TTC549 (cell line): Measurements from ENCODE around the gene TPCN2.

Source experiments
- FAIRE-seq: peaks from 2 replicates; lab custom pipeline; 2012; peaks lifted over from hg19 to GRCh38; lab: Jason Lieb, UNC

TPCN2 gene

DNA sequence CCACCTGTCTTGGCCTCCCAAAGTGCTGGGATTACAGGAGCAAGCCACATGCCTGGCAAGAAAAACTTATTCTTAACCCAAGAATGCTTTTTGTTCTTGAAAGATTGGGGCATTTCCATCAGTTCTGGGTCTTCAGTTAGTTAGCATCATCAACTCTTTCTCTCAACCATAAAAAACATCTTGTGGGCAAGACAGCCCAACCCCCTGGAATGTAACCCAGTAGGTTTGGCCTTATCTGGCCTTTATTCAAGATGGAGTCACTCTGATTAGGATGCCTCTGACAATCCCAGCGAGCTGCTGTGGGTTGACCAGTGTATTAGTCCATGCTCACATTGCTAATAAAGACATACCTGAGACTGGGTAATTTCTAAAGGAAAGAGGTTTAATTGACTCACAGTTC, 9.2 kb upstream of the TPCN2 start:
- FAIRE-seq: no peak

DNA sequence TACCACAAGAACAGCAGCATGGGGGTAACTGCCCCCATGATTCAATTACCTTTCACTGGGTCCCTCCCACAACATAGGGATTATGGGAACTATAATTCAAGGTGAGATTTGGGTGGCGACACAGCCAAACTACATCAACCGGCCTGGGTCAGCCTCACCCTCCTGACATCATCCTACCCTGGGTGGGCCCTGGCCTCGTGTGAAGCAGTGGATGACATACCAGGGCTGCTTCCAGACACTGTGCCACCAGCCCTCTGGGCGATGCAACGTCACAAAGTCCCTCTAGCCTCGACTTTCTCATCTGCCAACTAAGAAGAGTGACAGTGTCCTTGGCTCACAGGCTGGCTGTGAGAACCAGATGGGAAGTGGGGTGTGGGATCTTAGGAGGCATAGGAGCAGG, 8.7 kb upstream of the TPCN2 start:
- no peak for FAIRE-seq

DNA sequence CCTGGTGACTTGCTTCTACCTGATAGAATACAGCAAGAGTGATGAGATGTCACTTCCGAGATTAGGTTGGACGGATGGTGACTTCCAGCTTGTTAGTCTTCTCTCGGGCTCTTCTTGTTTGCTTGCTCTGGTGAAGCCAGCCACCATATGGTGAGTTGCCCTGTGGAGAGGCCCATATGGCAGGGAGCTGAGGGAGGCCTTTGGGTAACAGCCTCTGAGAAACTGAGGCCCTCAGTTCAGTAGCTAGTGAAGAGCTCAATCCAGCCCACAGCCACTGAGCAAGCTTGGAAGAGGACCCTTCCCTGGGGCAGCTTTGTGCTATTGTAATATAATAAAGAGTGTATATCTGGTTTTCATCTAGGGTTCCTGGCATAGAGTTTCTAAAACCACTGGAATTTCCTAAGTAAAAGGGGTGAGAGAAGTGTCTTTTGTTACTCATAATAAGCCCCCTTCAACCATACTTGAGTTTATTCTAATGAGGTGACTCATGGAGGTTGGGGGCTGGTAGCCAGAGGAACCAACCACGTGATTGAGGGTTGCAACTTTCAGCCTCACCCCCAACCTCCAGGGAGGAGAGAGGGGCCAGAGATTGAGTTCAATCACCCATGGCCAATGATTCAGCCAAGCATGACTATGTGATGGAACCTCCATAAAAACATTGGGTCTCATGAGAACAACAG, 8.0 kb upstream of the TPCN2 start:
- FAIRE-seq: no peak

DNA sequence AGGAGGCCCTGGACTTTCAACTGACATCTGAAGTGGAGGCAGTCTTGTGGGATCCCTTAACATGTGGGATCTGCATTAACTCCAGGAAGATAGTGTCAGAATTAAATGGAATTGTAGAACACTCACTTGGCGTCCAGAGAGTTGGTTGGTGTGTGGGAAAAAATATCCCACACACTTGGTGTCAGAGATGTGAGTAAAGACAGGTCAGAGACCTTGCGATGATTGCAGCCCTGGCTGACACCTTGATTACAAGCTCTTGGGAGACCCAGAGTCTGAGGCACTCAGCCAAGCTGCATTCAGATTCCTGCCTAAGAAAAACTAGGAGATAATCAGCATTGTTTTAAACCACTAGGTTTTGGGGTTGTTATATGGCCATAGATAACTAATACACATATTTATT, 7.2 kb upstream of the TPCN2 start:
- no peak for FAIRE-seq

DNA sequence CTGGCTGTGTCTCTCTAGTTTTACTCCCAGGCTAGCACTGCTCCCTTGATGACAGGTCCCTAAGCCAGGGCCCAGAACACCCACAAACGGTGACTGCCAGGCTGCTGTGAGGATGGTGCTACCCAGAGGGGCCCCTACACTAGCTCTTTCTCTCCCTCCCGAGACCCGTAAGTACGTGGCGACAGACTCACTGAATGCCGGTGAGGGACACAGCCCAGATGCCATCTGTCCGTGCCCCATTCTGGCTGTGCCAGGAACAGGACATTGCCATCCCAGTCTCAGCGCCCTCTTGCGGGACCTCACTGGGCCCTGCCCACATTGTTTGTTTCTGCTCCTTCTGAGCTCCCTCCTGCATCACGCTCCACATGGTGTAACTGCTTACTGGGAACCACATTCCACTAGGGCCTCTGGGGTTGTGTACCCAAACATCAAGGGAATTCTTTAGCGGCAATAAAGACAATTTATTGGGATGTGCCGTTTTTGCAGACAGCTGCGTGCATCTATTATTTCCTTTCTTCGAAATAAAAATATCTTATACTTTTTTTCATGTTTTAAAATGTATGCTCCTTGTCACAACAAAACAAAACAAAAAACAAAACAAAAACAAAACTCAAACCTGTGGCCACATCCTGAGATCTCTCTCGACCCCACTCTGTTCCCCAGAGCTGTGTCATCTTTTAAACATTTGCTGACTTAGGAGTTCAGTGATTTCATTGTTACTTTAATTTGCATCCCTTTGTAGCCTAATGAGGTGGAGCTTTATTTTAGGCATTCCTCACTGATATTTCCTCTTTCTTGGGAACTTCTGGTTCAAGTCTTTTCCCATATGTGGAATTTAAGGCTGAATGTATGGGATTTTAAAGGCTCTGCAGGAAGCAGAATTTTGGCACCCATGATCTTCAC, 4.4 kb upstream of the TPCN2 start:
- FAIRE-seq: no peak

DNA sequence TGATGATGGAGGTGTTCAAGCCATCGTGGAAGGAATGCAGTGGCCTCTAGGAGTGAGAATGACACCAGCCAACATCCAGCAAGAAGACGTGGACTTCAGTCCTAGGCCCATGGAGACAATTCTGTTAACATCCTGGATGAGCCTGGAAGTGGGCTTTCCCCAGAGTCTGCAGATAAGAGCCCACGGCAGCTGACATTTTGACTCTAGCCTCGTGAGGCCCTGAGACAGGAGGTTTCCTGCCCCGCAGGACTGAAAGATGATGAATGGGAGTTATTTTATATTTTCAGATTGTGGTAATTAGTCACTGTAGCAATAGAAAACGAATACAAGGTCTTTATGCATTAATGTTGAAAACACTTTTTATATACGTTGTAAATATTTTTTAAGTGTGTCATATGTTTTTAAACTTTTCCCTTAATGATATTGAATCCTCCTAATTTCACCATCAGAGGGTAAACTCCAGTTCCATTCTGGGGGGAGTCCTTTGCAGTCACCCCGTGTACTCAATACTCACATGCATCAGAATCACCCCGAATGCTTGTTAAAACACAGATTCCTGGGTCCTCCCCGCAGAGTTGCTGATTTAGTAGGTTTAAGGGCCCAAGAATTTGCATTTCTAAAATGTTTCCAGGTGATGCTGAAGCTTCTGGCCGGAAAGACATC, 570 bp upstream of the TPCN2 start:
- FAIRE-seq: no peak

DNA sequence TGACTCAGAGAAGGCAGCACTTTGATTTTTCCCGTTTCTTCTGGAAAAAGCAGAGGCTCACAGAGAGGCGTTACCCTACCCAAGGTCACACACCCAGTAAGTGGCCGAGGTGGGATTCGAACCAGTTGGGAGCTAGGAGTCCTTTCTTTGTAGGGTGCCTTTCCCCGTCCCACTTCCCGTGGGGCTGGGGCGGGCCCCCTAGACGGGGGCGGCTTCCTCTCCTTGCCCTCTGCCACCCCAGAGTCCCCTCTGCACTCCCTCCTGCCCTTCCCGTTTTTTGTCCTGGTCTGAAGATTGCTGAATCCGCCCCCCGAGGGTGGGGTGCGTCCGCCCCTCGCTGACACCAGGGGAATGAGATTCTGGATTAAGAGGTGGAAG, 747 bp downstream of the TPCN2 start:
- no peak for FAIRE-seq

DNA sequence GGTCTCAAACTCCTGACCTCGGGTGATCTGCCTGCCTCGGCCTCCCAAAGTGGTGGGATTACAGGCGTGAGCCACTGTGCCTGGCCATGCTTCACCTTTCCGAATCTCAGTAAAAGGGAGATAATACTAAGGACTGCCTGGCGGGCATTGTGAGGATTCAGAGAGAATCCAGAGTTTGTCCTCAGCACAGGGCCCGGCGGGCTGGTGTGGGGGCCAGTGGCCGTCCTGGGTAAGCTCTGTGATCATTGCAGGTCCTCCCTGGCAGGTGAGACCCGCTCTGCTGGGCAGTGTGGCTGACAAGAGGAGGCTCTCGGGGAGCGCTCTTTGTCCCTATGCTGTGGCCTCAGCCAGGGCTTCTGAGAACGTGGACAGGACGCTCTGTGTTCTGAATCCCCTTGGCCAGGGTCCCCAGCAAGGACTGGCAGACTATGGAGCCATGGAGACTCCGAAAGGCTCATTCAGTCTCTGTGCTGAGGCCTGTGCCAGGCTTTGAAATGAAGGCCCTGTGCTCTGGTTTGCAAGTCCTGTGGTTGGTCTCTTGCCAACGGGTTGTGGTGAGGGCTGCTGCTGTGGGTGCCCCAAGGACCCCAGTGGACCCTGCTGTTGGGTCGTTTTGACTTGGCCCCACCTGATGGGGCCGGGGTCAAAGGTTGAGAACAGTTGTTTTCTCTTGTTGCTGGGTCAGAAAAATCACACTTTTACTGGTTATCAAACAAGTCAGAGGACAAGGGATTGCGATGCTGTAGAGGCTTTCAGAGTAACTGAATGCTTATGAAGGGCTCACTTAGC, 2.1 kb downstream of the TPCN2 start:
- FAIRE-seq: no peak

DNA sequence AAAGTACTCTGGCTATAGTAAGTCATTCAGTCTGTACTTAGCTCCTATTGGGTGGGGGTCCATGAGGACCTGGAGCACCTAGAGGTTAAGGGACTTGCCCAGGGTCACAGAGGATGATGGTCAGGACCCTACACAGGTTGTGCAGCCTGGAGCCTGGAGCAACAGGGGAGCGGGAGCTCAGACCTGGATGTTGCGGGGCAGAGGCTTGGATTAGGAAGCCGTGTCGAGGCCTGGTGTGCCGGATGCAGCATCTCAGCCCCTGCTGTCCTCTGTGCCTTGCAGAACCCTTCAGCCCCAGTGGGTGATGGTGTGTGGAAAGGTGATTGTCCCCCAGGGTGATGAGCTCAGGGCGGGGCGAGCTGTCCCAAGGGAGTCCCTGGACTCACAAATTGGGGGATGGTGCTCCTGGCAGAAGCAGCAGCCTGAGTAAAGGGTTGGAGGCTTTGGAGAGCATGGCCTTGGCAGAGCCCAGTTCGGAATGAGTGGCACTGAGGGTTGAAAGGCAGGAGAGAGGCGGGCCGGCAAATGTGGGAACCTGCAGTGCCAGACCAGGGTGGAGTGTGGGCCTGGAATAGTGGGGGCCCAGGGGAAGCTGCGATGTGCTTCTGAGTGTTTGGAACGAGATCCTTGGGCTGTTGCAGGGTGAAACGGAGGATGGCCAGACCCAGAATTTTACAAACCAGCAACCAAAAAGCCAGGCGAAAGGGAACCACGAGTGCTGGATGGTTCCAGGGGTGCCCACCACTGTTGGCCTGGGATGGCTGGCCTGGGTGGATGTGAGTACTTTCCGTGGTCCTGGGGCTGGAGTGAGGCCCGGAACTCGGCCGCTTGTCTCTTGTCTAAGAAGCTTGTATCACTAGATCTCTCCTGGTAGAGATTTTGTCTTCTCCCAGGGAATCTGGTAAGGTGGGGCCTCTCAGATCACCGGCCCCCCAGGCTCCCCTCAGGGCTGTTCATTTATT, 2.9 kb downstream of the TPCN2 start:
- no peak for FAIRE-seq

DNA sequence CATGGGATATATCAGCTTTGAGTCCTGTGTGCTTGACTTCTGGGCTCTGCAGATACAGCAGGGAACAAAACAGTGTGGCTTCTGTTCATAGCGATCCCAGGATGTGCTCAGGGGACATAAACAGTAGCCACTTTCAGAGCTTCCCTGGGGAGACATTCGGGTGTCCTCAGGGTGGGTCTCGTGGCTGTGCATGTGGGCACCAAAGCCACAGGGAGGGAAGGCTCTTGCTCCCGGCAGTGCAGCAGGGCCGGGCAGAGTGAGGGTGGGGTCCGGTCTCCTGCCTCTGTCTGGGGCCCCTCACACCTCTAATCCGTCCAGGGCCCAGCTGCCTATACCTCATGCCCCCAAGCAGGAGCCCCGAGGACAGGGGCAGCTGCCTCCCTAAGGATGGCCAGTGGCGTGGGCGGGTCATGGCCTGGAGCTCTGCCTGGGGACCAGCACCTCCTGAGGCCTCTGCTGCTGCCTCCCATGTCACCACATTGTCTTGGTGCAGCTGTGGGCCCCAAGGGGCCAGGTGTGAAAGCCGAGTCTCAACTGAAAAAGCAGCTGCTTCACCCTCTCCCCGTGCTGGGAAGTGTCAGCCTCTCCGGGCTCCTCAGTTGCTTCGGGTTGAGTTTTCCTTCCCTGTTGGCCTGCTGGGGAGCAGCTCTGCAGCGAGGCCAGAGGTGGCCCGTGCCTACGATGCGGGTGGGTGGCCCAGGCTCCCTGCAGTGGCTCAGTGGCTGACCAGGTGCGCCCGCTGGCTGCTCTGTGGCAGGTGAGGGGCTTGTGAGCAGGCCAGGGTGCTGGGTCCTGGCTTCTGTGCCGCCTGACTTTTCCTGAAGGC, 3.8 kb downstream of the TPCN2 start:
- FAIRE-seq: no peak

DNA sequence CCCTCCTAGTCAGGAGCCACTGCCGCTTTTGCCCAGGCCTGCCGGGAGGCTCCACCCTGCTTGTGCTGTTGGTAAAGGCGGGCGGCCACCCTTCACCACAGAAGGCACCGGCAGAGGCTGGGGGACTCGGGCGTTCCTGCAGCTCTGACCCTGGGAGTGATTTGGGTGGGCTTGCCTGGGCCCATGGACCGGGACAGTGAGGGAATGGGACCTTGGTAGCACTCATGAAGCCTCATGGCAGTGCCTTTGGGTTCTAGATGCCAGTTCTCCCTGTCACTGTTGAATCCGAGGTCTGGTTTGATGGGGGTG, 4.4 kb downstream of the TPCN2 start:
- no peak for FAIRE-seq

DNA sequence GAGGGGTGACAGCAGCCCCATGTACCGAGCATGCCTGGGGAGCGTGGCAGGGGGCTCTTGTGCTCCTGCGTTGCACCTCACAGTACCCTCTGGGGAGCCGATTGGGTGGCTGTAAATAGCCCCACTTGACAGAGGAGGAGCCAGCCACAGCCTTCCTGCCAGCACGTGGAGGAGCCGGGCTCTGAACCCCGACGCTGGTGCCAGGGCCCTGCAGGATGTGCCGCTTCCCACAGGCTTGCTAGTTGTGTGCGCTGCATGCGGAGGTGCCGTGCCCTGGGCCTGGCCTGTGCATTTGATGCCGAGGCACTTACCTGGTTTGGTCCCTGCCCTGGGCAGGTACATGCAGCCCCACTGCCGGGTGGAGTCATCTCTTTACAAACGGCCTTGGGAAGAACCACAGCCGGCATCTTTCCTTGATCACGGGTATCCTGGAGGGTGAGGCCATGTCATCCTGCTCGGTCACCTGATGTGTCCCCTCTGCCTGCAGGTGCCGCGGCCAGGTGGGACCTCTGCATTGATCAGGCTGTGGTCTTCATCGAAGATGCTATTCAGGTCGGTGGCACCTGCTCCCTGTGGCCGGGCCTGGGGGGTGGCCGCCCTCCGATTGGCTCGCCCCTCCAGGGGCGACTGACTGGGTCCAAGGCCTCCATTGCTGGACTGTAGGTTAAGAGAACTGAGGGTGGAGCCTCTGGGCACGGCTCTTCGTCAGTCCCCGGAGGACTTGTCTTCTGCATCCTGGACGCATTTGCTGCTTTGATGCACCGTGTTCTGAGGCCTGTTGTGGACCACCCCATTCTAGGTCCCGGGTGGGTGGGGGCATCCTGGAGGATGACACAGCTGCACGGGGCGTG, 5.0 kb downstream of the TPCN2 start:
- FAIRE-seq: no peak

DNA sequence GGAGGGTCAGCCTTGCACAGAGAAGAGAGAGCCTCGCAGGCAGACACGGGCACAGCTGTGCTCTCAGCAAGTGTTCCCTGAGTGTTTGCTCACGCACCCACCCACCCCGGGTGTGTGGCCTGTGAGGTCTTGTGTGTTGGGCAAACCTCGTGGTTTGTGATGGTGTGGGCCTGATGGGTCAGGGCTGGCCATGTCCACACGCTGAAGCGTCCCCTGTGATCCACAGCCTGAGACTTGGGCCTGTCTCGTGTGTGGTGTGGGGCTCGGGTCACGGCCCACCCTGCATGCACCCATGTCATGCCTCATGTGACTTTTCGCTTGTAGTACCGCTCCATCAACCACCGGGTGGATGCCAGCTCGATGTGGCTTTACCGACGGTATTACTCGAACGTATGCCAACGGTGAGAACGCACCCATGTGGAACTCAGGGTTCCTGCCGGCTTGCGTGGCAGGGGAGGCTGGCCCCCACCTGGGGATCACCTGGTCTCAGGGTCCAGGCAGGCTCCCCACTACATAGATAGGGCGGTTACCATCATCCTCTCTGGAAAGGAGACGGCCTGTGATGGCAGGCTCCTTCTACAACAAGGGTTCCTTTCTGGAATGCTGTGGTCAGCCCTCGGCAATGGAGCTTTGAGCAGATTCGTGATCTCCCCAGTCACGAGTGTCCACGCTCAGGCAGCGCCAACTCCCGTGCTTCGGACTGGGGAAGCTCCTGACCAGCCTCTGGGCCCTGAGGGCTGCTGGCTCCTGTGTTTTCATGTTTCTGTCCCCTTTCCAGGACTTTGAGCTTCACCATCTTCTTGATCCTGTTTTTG, 5.9 kb downstream of the TPCN2 start:
- no peak for FAIRE-seq

DNA sequence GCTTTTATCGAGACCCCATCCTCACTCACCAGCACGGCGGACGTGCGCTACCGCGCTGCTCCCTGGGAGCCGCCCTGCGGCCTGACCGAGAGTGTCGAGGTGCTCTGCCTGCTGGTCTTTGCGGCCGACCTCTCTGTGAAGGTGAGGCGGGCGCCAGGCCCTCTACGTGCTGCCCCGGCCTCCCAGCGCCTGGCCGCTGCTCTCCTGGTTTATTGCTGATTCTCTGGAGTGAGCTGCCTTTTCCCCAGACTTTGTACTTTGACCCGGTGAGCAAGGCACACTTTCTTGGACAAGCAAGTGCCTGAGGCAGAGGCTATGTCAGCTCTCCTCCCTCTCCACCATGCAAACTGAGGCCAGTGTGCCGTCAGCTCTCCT, 6.5 kb downstream of the TPCN2 start:
- no peak for FAIRE-seq

DNA sequence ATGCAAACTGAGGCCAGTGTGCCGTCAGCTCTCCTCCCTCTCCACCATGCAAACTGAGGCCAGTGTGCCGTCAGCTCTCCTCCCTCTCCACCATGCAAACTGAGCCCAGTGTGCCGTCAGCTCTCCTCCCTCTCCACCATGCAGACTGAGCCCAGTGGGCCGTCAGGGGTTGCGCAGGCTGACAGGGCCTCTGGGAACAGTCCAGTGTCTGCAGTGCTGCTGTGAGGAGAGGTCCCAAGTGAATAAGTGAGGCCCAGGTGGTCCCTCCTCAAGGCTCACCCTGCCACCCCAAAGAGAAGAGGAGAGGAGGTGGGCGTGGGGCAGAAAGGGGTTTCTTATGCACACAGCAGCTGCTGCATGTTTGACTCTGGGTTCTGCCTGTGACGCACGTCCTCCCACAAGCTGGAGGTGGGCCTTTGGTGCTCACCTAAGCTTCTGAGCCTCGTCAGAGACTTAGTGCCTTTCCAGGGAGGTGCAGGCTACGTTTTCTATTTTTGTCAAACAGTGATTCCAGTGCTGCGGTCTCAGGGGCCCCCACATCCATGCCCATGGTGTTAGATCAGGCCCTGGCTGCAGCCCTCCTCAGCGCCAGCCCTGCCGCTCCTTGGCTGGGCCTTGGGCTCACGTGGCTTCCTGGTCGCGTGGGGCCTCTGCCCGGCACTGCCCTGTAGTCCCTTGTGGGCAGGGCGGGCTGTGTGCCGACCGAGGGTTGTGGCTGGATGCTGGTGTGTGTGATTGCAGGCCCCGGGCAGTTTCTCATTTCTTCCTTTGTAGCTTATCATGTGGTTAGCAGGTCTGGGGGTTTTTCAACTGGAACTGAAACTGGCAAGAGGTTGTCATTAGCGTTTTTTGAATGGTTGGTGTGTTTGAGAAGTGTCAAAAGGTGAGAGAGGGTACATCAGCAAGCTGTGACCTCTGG, 7.1 kb downstream of the TPCN2 start:
- FAIRE-seq: no peak

DNA sequence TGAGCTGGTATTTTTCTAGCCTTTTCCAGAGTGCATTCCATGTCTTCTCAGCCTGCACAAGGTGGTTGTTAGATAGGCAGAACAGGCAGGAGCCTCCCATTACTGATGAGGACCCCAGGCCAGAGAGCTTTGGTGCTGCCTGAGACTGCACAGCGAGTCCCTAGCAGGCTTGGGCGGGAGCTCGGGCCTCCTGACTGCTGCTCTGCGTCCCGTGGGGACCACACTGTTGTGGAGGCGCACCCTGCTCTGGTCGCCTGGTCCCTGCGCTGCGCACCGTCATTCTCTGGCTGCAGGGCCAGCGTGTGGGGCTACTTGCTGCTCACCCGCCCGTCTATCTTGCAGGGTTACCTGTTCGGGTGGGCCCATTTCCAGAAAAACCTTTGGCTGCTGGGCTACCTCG, 8.5 kb downstream of the TPCN2 start:
- no peak for FAIRE-seq

DNA sequence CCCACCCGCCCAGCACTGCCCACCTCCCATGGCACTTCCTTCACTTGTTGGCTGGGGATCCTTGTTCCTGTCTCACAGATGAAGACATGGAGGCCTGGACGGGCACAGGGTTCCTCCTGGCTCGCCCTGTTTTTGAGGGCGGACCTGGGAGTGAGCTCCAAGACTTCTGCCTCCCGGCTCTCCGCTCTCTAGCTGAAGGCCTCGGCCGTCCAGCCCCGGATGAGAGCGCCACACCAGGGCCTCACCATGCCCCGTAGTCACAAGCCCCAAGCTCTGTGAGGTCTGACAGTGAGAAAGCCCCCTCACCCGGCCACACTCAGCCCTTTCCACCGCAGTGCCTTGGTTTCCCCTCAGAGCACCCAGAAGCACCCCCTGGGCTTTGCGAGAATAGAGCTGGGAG, 9.1 kb downstream of the TPCN2 start:
- no peak for FAIRE-seq
